Parathyroid adenoma (tissue), 2 donors: Measurements from ENCODE around the gene NTN4.

Experiments used
- H2AFZ ChIP-seq: fragments of 300-600 bp; sonication (generic); one replicate; pipeline ENCODE4 v1.7.0; 2017; ENCODE audit warnings: antibody characterized with exemption, mild to moderate bottlenecking
- H3K27ac ChIP-seq: fragments of 300-600 bp; sonication (generic); one replicate; pipeline ENCODE4 v1.7.0; 2017
- H3K27me3 ChIP-seq: fragments of 300-600 bp; sonication (generic); one replicate; pipeline ENCODE4 v1.7.0; 2017; ENCODE audit warnings: low read length; ENCODE audit not compliant: control insufficient read depth, insufficient read depth
- H3K36me3 ChIP-seq: fragments of 300-600 bp; sonication (generic); one replicate; pipeline ENCODE4 v1.7.0; 2017; ENCODE audit warnings: low read length; ENCODE audit not compliant: control insufficient read depth, insufficient read depth
- H3K4me1 ChIP-seq: fragments of 300-600 bp; sonication (generic); one replicate; pipeline ENCODE4 v1.7.0; 2017; ENCODE audit warnings: control low read depth
- H3K4me2 ChIP-seq: fragments of 300-600 bp; sonication (generic); one replicate; pipeline ENCODE4 v1.7.0; 2017; ENCODE audit warnings: low read length
- H3K4me3 ChIP-seq: fragments of 300-600 bp; sonication (generic); one replicate; pipeline ENCODE4 v1.7.0; 2017; ENCODE audit warnings: low read depth, low read length
- H3K79me2 ChIP-seq: fragments of 300-600 bp; sonication (generic); one replicate; pipeline ENCODE4 v1.7.0; 2017; ENCODE audit warnings: control low read depth
- H3K9ac ChIP-seq: fragments of 300-600 bp; sonication (generic); one replicate; pipeline ENCODE4 v1.7.0; 2017; ENCODE audit warnings: mild to moderate bottlenecking
- H3K9me3 ChIP-seq: fragments of 300-600 bp; sonication (generic); one replicate; pipeline ENCODE4 v1.7.0; 2017; ENCODE audit warnings: low read length; ENCODE audit not compliant: control insufficient read depth
- TF ChIP-seq, protein P1 (sequence below): fragments of 300-600 bp; sonication (generic); IDR thresholded peaks from one replicate; pipeline ENCODE4 v1.7.0; 2017; ENCODE audit warnings: antibody characterized with exemption, mild to moderate bottlenecking
- donor health status: primary hyperparathyroidism.

The NTN4 gene

DNA sequence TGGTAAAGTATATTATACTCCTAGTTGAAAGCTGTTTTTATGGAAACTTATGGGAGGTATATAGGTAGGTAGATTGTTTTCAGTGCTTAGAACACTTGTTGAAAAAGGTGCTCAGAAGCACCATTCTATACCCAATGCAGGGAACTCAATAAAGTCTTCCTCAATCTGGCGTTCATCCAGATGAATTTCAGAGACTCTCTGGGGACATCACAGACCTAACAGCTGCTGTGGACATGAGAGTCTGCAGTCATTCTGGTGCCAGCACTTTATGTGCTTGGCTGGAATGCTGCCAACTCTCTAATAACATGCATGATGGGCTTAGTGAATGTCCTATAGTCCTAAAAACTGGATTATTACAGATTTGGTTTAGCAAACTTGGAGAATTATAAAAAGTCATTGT lies 115.9 kb downstream of the NTN4 start:
- Histone ChIP-seq H3K4me1 (no peaks in the 10 kb centered on the region), H3K4me3 (no peak overlapping the region), H2AFZ (no peak overlapping the region), H3K36me3 (no peaks in the 10 kb centered on the region), H3K27ac (no peak overlapping the region), H3K9me3 (no peaks in the 10 kb centered on the region), H3K79me2 (no peaks in the 10 kb centered on the region), H3K4me2 (no peak overlapping the region), H3K27me3 (no peaks in the 10 kb centered on the region), H3K9ac (no peak overlapping the region)
- TF ChIP-seq, protein P1, sequence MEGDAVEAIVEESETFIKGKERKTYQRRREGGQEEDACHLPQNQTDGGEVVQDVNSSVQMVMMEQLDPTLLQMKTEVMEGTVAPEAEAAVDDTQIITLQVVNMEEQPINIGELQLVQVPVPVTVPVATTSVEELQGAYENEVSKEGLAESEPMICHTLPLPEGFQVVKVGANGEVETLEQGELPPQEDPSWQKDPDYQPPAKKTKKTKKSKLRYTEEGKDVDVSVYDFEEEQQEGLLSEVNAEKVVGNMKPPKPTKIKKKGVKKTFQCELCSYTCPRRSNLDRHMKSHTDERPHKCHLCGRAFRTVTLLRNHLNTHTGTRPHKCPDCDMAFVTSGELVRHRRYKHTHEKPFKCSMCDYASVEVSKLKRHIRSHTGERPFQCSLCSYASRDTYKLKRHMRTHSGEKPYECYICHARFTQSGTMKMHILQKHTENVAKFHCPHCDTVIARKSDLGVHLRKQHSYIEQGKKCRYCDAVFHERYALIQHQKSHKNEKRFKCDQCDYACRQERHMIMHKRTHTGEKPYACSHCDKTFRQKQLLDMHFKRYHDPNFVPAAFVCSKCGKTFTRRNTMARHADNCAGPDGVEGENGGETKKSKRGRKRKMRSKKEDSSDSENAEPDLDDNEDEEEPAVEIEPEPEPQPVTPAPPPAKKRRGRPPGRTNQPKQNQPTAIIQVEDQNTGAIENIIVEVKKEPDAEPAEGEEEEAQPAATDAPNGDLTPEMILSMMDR, result no peak

DNA sequence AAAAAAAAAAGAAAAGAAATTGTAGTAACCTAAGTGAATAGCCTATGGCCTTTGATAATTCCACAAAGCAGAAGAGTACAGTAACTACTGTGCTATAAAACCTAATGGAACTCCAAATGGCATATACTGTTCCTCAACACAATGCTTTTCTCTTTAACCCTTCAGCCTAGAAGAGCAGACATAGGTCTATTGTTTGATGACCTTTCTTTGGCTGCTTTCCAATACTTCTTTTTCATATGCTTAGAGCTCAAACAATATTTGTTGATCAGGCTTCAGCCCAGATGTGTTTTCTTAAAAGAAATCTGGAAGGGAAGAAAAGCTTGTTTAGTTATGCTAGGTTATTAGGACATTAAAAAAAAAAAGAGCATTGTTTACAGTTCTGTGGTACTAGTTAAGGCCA lies 116.4 kb downstream of the NTN4 start:
- no peak overlapping the region for H3K4me2 ChIP-seq
- no peaks in the 10 kb centered on the region for H3K4me1 ChIP-seq
- no peaks in the 10 kb centered on the region for H3K9me3 ChIP-seq
- no peaks in the 10 kb centered on the region for H3K36me3 ChIP-seq
- H3K9ac ChIP-seq, result no peak overlapping the region
- TF ChIP-seq, protein P1, result no peak
- H3K27ac ChIP-seq, result no peak overlapping the region
- H3K79me2 ChIP-seq, result no peaks in the 10 kb centered on the region
- no peak overlapping the region for H2AFZ ChIP-seq
- H3K27me3 ChIP-seq, result no peaks in the 10 kb centered on the region
- H3K4me3 ChIP-seq, result no peak overlapping the region

DNA sequence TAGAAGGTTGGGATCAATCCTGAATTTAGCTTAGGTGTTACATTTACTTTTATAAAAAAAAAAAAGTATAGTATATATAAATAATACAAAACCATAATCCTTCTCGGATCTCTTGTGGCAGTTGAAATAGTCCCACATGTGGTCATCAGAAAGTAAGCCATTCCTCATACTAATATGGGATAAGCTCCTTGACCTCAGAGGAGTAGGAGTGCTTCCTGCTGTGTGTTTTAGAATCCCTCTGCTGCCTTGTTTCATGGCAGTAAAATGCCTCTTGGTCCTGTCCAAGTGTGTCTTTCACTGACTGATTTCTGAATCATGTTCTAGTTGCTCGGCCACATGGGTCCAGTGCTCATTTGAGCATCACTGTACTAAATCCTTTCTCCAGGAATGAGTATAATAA lies 117.0 kb downstream of the NTN4 start:
- no peaks in the 10 kb centered on the region for H3K79me2 ChIP-seq
- H3K9ac ChIP-seq, result no peak overlapping the region
- no peaks in the 10 kb centered on the region for H3K9me3 ChIP-seq
- H2AFZ ChIP-seq, result no peak overlapping the region
- H3K36me3 ChIP-seq, result no peaks in the 10 kb centered on the region
- TF ChIP-seq, protein P1, result no peak
- H3K27me3 ChIP-seq, result no peaks in the 10 kb centered on the region
- no peak overlapping the region for H3K4me3 ChIP-seq
- H3K4me2 ChIP-seq, result no peak overlapping the region
- H3K27ac ChIP-seq, result no peak overlapping the region
- H3K4me1 ChIP-seq, result no peaks in the 10 kb centered on the region

DNA sequence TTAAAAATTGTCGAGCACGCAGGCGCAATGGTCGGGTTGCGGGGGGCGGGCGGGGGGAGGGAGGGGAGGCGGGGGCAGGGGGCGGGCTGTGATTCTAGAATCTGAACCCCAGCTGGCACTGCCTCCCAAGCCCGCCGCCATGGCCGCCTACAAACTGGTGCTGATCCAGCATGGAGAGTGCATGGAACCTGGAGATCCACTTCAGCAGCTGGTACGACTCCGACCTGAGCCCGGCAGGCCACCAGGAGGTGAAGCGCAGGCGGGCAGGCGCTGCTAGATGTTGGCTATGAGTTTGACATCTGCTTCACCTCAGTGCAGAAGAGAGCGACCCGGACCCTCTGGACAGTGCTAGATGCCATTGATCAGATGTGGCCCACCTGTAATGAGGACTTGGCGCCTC lies 118.4 kb downstream of the NTN4 start:
- H3K27ac ChIP-seq, result no peak overlapping the region
- no peak overlapping the region for H3K4me2 ChIP-seq
- no peaks in the 10 kb centered on the region for H3K27me3 ChIP-seq
- H3K4me1 ChIP-seq, result no peaks in the 10 kb centered on the region
- TF ChIP-seq, protein P1, result no peak
- no peaks in the 10 kb centered on the region for H3K36me3 ChIP-seq
- H2AFZ ChIP-seq, result no peak overlapping the region
- H3K9me3 ChIP-seq, result no peaks in the 10 kb centered on the region
- H3K79me2 ChIP-seq, result no peaks in the 10 kb centered on the region
- H3K9ac ChIP-seq, result no peak overlapping the region
- H3K4me3 ChIP-seq, result no peak overlapping the region

DNA sequence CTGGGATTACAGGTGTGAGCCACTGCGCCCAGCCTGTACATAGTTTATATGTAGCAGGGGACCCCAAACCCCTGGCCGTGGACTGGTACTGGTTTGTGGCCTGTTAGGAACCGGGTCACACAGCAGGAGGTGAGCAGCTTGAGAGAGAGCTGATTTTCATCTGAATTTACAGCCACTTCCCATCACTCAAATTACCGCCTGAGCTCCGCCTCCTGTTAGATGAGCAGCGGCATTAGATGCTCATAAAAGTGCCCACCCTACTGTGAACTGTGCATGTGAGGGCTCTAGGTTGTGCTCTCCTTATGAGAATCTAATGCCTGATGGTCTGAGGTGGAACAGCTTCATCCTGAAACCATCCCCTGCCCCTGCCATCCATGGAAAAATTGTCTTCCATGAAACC lies 119.3 kb downstream of the NTN4 start:
- TF ChIP-seq, protein P1, result no peak
- H3K9me3 ChIP-seq, result no peaks in the 10 kb centered on the region
- no peaks in the 10 kb centered on the region for H3K79me2 ChIP-seq

More for the DNA sequence above, 119.3 kb downstream of the NTN4 start:
- no peak overlapping the region for H3K4me3 ChIP-seq
- no peak overlapping the region for H3K27ac ChIP-seq
- no peak overlapping the region for H3K4me2 ChIP-seq
- no peak overlapping the region for H2AFZ ChIP-seq
- no peak overlapping the region for H3K9ac ChIP-seq
- no peaks in the 10 kb centered on the region for H3K36me3 ChIP-seq
- no peaks in the 10 kb centered on the region for H3K4me1 ChIP-seq
- H3K27me3 ChIP-seq, result no peaks in the 10 kb centered on the region
